Measurements from ENCODE around the gene EMP3. TPM values are rescaled to one million over a fixed set of nuclear protein-coding genes. Genes with fewer than 3 reads are reported as not detected.

Gene EMP3
- total and polyA plus RNA-seq, 2 experiments from 2014 or later, result 32.5 to 160 TPM

DNA sequence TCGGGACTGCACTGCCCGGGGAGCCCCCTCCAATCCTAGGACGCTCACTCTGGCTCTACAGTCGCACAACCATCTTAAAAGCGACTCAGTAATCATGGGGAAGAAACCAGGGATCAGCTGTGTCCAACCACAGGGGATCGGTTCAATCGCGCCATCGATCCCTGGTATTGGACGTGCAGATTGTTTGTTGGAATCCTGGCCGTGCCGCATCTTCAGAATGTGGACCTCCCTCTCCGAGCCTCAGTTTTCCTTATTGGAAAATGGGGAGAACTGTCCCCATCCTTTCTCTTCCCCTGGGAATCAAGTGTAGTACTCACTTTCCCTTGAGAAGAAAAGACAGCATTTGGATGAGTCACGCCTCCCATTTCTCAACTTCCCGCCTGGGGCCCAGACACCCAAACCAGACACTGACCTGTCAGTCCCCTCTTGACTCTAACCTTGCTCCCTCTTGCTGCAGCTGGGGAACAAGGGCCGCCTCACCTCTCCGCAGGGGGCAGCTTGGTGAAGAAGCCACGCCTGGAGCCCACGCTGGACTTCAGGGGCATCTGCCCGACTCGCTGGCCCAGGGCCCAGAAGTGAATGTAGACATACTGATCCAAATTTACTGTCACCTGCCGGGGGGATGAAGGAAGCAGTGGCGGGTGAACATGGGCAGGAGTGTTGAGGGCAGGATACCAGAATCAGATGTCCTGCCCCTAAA, 17.6 kb downstream of the EMP3 start:
- H3K9me3 ChIP-seq (ENCODE audit: low read depth), result no peaks in the 10 kb centered on the region
- TF ChIP-seq, protein P1, sequence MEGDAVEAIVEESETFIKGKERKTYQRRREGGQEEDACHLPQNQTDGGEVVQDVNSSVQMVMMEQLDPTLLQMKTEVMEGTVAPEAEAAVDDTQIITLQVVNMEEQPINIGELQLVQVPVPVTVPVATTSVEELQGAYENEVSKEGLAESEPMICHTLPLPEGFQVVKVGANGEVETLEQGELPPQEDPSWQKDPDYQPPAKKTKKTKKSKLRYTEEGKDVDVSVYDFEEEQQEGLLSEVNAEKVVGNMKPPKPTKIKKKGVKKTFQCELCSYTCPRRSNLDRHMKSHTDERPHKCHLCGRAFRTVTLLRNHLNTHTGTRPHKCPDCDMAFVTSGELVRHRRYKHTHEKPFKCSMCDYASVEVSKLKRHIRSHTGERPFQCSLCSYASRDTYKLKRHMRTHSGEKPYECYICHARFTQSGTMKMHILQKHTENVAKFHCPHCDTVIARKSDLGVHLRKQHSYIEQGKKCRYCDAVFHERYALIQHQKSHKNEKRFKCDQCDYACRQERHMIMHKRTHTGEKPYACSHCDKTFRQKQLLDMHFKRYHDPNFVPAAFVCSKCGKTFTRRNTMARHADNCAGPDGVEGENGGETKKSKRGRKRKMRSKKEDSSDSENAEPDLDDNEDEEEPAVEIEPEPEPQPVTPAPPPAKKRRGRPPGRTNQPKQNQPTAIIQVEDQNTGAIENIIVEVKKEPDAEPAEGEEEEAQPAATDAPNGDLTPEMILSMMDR (IDR thresholded peaks at IDR 0.05; ENCODE audit: low read depth, low read length), result no peak
- H3K4me1 ChIP-seq (ENCODE audit: low read depth), result no peaks in the 10 kb centered on the region
- no peak overlapping the region for H3K4me3 ChIP-seq
- H3K27ac ChIP-seq, result no peak overlapping the region
- peak in 1 of 2 donors; percentile 47 for DNase-seq (ENCODE audit: low read depth in 1 of 2, low spot score in 1 of 2)
- no peaks in the 10 kb centered on the region for H3K27me3 ChIP-seq
- H3K36me3 ChIP-seq, result no peaks in the 10 kb centered on the region

DNA sequence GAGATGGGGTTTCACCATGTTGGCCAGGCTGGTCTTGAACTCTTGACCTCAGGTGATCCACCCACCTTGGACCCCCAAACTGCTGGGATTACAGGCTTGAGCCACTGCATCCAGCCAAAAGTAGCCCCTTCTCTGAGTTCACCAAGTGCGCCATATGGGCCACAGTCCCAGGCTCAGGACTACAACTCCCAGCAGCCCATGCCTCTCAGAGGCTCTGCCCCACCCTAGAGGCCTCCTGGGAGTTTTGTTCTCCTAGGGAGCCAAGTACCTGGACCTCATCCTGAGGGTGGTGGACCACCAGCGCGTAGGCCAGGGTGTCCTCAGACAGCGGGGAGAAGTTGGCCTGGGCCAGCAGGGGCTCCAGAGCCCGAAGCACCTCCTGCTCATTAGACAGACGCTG, 19.5 kb downstream of the EMP3 start:
- no peak for DNase-seq (ENCODE audit: low read depth in 1 of 2, low spot score in 1 of 2)
- H3K27me3 ChIP-seq, result no peaks in the 10 kb centered on the region
- TF ChIP-seq, protein P1 (IDR thresholded peaks at IDR 0.05; ENCODE audit: low read depth, low read length), result no peak

DNA sequence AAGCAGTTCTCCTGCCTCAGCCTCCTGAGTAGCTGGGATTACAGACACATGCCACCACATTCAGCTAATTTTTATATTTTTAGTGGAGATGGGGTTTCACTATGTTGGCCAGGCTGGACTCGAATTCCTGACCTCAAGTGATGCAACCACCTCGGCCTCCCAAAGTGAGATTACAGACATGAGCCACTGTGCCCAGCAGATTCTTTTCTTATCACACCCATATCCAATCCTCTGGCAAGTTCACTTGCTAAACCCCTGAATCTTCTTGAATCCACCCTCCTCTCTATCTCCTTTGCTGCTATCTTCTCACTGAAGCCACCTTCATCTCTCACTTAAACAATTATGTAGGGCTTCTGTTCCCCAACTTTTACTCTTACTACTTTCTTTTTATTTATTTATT, 20.8 kb downstream of the EMP3 start:
- H3K27ac ChIP-seq, result no peak overlapping the region
- TF ChIP-seq, protein P1 (IDR thresholded peaks at IDR 0.05; ENCODE audit: low read depth, low read length), result no peak
- DNase-seq (ENCODE audit: low read depth in 1 of 2, low spot score in 1 of 2), result peak in 1 of 2 donors; percentile 54
- H3K4me3 ChIP-seq, result no peak overlapping the region
- no peaks in the 10 kb centered on the region for H3K36me3 ChIP-seq
- H3K9me3 ChIP-seq (ENCODE audit: low read depth), result no peaks in the 10 kb centered on the region
- H3K4me1 ChIP-seq (ENCODE audit: low read depth), result no peaks in the 10 kb centered on the region
- no peaks in the 10 kb centered on the region for H3K27me3 ChIP-seq

More for the DNA sequence above, 19.5 kb downstream of the EMP3 start:
- H3K4me1 ChIP-seq (ENCODE audit: low read depth), result no peaks in the 10 kb centered on the region
- no peak overlapping the region for H3K27ac ChIP-seq
- no peaks in the 10 kb centered on the region for H3K9me3 ChIP-seq (ENCODE audit: low read depth)
- no peaks in the 10 kb centered on the region for H3K36me3 ChIP-seq
- no peak overlapping the region for H3K4me3 ChIP-seq

DNA sequence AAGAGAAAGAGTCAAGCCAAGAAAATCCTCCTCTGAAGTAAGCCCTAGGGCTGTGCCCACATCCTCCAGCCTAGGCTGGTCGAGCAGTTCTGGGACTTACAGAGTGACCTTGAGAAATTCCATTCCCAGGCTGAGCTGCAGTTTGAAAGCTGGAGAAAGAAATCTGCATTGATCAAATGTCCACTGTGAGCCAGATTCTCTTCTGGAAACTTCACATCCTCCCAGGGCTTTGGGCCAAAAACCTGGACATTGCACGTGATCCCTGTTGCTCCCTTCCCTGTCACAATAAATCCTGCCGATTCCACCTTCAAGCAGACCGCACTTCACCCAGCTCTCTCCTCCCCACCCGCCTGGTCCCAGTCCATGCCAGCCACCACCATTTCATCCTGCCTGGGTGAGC, 22.7 kb downstream of the EMP3 start:
- no peak overlapping the region for H3K4me3 ChIP-seq
- H3K27me3 ChIP-seq, result no peaks in the 10 kb centered on the region
- no peaks in the 10 kb centered on the region for H3K4me1 ChIP-seq (ENCODE audit: low read depth)
- TF ChIP-seq, protein P1 (IDR thresholded peaks at IDR 0.05; ENCODE audit: low read depth, low read length), result no peak
- no peaks in the 10 kb centered on the region for H3K9me3 ChIP-seq (ENCODE audit: low read depth)
- H3K27ac ChIP-seq, result peak overlapping the region; percentile 55
- no peaks in the 10 kb centered on the region for H3K36me3 ChIP-seq
- DNase-seq (ENCODE audit: low read depth in 1 of 2, low spot score in 1 of 2), result peak in 1 of 2 donors; percentile 20

DNA sequence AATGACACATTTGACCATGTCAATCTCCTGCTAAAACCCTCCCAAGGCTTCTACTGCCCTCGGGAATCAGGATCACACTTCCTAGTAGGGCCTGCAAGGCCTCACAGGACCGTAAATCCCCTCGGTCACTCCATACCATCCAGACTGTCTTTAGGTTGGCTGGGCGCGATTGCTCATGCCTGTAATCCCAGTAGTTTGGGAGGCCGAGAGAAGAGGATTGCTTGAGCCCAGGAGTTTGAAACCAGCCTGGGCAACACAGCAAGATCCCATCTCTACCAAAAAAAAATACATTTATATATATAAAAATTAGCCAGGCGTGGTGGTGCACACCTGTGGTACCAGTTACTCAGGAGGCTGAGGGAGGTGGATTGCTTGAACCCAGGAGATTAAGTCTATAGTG, 23.4 kb downstream of the EMP3 start:
- no peak for DNase-seq (ENCODE audit: low read depth in 1 of 2, low spot score in 1 of 2)
- H3K36me3 ChIP-seq, result no peaks in the 10 kb centered on the region
- TF ChIP-seq, protein P1 (IDR thresholded peaks at IDR 0.05; ENCODE audit: low read depth, low read length), result no peak
- no peak overlapping the region for H3K27ac ChIP-seq
- H3K4me3 ChIP-seq, result no peak overlapping the region
- no peaks in the 10 kb centered on the region for H3K9me3 ChIP-seq (ENCODE audit: low read depth)
- H3K4me1 ChIP-seq (ENCODE audit: low read depth), result no peaks in the 10 kb centered on the region
- no peaks in the 10 kb centered on the region for H3K27me3 ChIP-seq
